Vagina (tissue), 2 donors: ENCODE results near the gene TMEM30B. TPM values are rescaled to one million over a fixed set of nuclear protein-coding genes. Genes with fewer than 3 reads are reported as not detected.

Experiments
- DNase-seq, 2 donors: peaks; one replicate each; pipeline ENCODE4 v3.0.0-alpha.2; 2017; ENCODE audit errors: extremely low spot score in 2 of 2
- H3K27ac ChIP-seq: fragments of 200-600 bp; sonication (generic); one replicate; pipeline ENCODE4 v1.5.1; 2019
- H3K27me3 ChIP-seq: fragments of 200-600 bp; sonication (generic); one replicate; pipeline ENCODE4 v1.5.1; 2019
- H3K36me3 ChIP-seq, 2 donors: fragments of 200-600 bp; sonication (generic); one replicate each; pipeline ENCODE4 v1.5.1; 2017 to 2019
- H3K4me1 ChIP-seq: fragments of 200-600 bp; sonication (generic); one replicate; pipeline ENCODE4 v1.5.1; 2019
- H3K4me3 ChIP-seq, 2 donors: fragments of 200-600 bp; sonication (generic); 1 replicate in 1 of 2; 2 replicates in 1 of 2; pipeline ENCODE4 v1.5.1; 2016 to 2019
- H3K9me3 ChIP-seq: fragments of 200-600 bp; sonication (generic); one replicate; pipeline ENCODE4 v1.5.1; 2019
- POLR2A ChIP-seq, 2 donors: fragments of 450-650 bp; IDR thresholded peaks; one replicate each; pipeline ENCODE4 v1.6.1; 2017; ENCODE audit warnings: antibody characterized with exemption in 2 of 2, mild to moderate bottlenecking in 2 of 2, moderate library complexity in 2 of 2
- POLR2AphosphoS5 ChIP-seq, 2 donors: sonication (generic); formaldehyde crosslinking; IDR thresholded peaks; one replicate each; pipeline ENCODE4 v1.9.0; 2017; ENCODE audit warnings: antibody characterized with exemption in 2 of 2, mild to moderate bottlenecking in 2 of 2, low read depth in 1 of 2; ENCODE audit not compliant: insufficient read depth in 1 of 2
- intact Hi-C: fragments of 100-400 bp; cut with DNase I; formaldehyde crosslinking; loops from one replicate; pipeline ENCODE4 v1.15.1; 2023
- total RNA-seq: library from RNA; depleted of rRNA; stranded (reverse); fragments of >200 nt; gene quantifications from one replicate; pipeline ENCODE4 v1.2.3, GENCODE V29; 2016
- TF ChIP-seq, protein P1 (sequence below), 3 experiments: fragments of 450-650 bp in 2 of 3; fragments of 200-600 bp in 1 of 3; sonication (generic) in 1 of 3; IDR thresholded peaks; one replicate each; pipeline ENCODE4 v1.5.1; 2017 to 2019; ENCODE audit warnings: antibody characterized with exemption in 3 of 3, mild to moderate bottlenecking in 2 of 3, moderate library complexity in 2 of 3

Gene TMEM30B
- total RNA-seq, 1 donor from 2014 or later = 22.6 TPM

DNA sequence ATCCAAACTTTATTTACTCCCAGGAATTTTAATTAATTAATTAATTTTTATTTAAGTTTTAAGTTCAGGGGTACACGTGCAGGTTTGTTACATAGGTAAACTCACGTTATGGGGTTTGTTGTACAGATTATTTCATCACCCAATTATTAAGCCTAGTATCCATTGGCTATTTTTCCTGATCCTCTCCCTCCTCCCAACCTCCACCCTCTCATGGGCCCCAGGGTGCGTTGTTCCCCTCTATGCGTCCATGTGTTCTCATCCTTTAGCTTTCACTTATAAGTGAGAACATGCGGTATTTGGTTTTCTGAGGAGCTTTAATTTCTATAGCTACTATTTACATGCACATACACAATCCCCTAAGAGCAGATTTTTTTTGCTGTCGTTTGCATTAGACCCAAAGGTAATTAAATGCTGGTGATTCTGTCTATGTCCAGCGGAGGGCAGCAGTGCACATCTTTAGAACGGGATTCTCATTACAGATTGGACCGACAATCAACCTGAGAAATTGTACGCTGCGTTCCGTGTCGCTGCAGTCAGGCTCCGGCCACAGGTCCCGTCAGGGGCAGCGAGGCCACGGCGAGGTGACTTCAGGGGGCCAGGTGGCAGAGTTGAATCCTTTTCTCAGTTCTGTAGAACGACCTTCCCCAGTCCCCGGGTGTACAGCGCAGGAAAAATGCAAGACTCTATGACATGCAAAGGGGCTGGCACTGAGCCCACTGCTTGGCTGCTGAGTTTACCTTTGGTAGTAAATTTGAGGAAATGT is 11.6 kb downstream of the TMEM30B start:
- Histone ChIP-seq H3K9me3 (no peaks in the 10 kb centered on the region), H3K36me3 (no peaks in the 10 kb centered on the region), H3K27me3 (no peaks in the 10 kb centered on the region), H3K4me1 (peaks cover 17% of the 10 kb centered on the region), H3K4me3 (peak overlapping the region; percentile 25 to 43), H3K27ac (no peak overlapping the region)
- intact Hi-C loops = no loop called here
- DNase-seq = no peak
- peak; percentile 26 to 32 for TF ChIP-seq POLR2AphosphoS5 (IDR thresholded peaks at IDR 0.05; ENCODE audit: insufficient read depth in 1 of 2, low read depth in 1 of 2)
- no peak for TF ChIP-seq POLR2A (IDR thresholded peaks at IDR 0.05)
- TF ChIP-seq, protein P1, sequence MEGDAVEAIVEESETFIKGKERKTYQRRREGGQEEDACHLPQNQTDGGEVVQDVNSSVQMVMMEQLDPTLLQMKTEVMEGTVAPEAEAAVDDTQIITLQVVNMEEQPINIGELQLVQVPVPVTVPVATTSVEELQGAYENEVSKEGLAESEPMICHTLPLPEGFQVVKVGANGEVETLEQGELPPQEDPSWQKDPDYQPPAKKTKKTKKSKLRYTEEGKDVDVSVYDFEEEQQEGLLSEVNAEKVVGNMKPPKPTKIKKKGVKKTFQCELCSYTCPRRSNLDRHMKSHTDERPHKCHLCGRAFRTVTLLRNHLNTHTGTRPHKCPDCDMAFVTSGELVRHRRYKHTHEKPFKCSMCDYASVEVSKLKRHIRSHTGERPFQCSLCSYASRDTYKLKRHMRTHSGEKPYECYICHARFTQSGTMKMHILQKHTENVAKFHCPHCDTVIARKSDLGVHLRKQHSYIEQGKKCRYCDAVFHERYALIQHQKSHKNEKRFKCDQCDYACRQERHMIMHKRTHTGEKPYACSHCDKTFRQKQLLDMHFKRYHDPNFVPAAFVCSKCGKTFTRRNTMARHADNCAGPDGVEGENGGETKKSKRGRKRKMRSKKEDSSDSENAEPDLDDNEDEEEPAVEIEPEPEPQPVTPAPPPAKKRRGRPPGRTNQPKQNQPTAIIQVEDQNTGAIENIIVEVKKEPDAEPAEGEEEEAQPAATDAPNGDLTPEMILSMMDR (IDR thresholded peaks at IDR 0.05) = peak; percentile 55 to 79 (median 72)

DNA sequence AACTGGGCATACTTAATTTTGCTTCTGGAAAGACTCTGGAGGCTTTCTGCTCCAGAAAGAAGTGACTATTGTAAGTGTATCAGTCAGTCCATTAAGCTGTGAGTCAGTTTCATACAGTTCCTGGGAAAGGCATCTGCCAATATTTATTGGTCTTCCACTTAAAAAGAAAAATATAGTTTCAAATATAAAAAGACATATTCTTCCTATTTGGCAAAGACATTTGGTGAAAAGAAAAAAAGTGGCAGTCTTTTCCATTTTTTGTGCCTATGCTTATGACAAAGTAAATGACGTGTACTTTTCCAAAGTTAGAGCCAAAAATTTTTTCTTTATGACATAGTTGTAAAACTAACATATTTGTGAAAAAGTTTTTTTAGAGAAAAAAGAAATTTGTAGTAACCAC is 12.3 kb downstream of the TMEM30B start:
- Histone ChIP-seq H3K4me1 (peaks cover 17% of the 10 kb centered on the region), H3K27ac (no peak overlapping the region), H3K27me3 (no peaks in the 10 kb centered on the region), H3K9me3 (no peaks in the 10 kb centered on the region), H3K4me3 (no peak overlapping the region), H3K36me3 (no peaks in the 10 kb centered on the region)
- intact Hi-C loops = no loop called here
- no peak for DNase-seq
- TF ChIP-seq, protein P1 (IDR thresholded peaks at IDR 0.05) = no peak
- TF ChIP-seq POLR2A (IDR thresholded peaks at IDR 0.05) (no peak), POLR2AphosphoS5 (IDR thresholded peaks at IDR 0.05; ENCODE audit: insufficient read depth in 1 of 2, low read depth in 1 of 2) (no peak)

DNA sequence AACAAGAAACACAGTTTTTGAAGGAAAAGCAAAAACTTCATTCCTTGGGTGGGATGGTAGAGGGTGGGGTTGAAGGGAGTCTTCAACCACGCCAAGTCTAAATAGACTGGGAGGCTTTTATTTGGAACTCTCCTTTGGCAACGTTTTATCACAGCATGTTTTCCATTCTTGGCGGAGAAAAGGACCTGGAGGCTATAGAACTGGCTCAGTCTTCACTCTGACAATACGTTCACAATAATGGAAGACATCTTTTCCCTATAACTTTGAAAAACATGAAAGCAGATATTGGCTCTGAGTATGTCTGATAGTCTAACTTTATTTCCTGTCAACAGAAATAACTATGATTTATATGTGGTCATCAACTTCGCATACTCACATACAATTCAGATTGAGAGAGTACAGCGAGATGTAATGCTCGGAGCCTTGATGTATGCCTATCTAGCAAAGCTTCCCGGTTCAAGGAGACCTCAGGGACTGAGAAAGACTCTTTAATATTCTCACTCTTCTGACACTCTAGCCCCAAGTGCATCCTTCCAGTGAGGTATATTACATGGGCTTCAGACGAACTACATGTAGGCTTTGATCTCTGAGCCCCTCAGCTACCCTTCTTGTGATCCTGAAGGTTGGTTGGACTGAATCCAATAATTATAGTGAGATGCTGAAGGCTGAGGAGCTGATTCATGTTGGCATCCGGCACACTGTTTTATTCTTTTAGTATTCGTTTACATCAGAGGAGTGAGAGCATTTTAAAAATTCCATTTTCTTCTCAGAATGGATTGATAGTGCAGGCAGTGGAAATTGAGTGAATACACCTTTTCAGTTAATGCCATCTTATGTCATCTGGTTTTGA is 14.0 kb downstream of the TMEM30B start:
- intact Hi-C loops = no loop called here
- H3K36me3 ChIP-seq = no peaks in the 10 kb centered on the region
- no peaks in the 10 kb centered on the region for H3K9me3 ChIP-seq
- no peak overlapping the region for H3K4me3 ChIP-seq
- TF ChIP-seq, protein P1 (IDR thresholded peaks at IDR 0.05) = no peak
- TF ChIP-seq POLR2AphosphoS5 (IDR thresholded peaks at IDR 0.05; ENCODE audit: insufficient read depth in 1 of 2, low read depth in 1 of 2) = no peak
- TF ChIP-seq POLR2A (IDR thresholded peaks at IDR 0.05) = no peak
- H3K27ac ChIP-seq = no peak overlapping the region
- no peak for DNase-seq
- H3K4me1 ChIP-seq = peaks cover 17% of the 10 kb centered on the region
- H3K27me3 ChIP-seq = no peaks in the 10 kb centered on the region

DNA sequence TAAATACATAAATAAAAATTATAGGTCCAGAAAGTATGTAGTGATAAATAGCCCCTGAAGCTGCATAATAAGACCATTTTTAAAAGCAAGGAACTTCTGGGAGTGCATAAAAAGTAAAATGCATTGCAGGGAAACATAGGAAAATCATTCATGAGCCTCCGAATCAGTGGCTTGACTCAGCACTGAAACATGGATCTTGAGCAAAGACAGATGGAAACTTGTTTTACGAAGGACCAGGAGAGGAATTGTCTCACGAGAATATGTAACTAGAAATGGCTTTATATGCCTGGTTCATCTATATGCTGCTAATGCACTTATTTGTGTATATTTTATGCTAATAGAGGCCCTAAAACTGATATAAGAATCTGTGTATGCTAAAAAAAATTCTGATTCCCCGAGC is 14.7 kb downstream of the TMEM30B start:
- no peaks in the 10 kb centered on the region for H3K9me3 ChIP-seq
- no peak overlapping the region for H3K4me3 ChIP-seq
- intact Hi-C loops = no loop called here
- no peaks in the 10 kb centered on the region for H3K27me3 ChIP-seq
- H3K36me3 ChIP-seq = no peaks in the 10 kb centered on the region
- H3K27ac ChIP-seq = no peak overlapping the region
- H3K4me1 ChIP-seq = peaks cover 24% of the 10 kb centered on the region
- no peak for DNase-seq
- TF ChIP-seq POLR2AphosphoS5 (IDR thresholded peaks at IDR 0.05; ENCODE audit: insufficient read depth in 1 of 2, low read depth in 1 of 2) (no peak), POLR2A (IDR thresholded peaks at IDR 0.05) (no peak)
- TF ChIP-seq, protein P1 (IDR thresholded peaks at IDR 0.05) = no peak
